Measurements from ENCODE around the gene IRF9.

IRF9 gene

GRCh38 chr14:24213866-24214662 is 53.0 kb downstream of the IRF9 start:
- DNase-seq (ENCODE audit: low read depth in 1 of 2, low spot score in 1 of 2), result no peak

DNA sequence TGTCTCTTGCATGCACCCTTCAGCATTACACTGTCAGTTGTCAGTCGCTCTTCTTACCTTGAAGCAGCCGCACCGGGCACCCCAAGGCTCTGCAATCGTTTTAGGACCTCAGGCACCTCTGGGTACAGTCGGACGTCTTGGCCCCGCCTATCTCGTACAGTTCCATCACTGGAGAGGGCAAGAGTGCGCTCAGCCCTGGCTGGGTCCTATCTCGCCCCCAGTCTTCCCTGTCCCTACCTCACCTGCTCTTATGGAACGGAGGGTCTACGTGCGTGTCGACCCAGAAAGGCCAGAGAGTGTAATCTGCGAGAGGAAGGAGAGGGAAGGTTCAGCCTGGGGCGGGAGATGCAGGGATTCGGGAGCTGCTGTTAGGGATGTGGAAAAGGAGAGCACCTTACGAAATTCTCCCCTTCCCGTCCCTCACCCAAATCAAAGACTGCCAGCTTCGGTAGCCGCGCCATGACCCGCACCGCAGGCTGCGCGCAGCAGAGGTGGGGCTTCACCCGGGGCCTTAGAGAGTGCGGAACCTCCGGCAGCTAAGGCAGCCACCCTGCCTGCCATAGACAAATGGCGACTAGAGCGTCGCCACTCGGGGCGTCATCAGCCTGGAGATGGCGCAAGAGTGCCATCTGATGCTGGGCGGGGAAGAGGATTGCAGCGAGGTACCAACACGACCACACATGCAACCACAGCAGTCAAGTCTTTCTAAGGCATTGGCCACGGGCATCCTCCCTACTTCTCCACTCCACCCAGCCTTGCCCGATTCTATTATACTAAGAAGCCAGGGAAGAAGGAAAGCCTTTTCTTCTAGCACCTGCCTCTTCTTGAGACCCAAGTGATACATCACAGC is 54.7 kb downstream of the IRF9 start, which contains the start of gene MDP1:
MDP1 (minus strand) TSS at position 572 of the 850 bp plus-strand sequence; CDS start at position 461, 111 bp downstream.
- peak; percentile 54 to 75 for DNase-seq (ENCODE audit: low read depth in 1 of 2, low spot score in 1 of 2)

Measured in activated CD4-positive, alpha-beta T cell treated with anti-CD3 and anti-CD28 coated beads, Interleukin-2, amount 50 U/mL, for 24 hours (primary cell).